ENCODE results near the gene CD99.
A peak's percentile ranks its signal among the peaks of the same experiment; 100 is the strongest.
"Not testable (repeated sequence)": the region's sequence is repeated elsewhere in the genome, so short reads cannot be mapped to it uniquely, and the experiment has no call there.

Gene CD99

DNA sequence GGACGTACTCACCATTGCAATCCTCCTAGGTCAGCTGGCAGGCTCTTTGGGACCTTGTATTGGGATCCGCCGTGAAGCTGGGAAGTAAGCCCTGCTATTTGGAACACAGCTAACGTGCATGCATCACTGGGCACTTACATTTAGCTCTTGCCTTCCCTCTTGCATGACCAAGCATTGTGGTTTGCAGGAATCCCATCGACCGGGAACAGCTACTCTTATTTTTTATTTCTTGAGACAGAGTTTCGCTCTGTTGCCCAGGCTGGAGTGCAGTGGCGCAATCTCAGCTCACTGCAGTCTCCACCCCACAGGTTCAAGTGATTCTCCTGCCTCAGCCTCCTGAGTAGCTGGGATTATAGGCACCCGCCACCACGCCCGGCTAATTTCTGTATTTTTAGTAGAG lies 36.2 kb downstream of the CD99 start:
- DNase-seq (ENCODE audit: low read depth) = not testable (repeated sequence)

- peak; percentile 21 for DNase-seq (ENCODE audit: low read depth)
These were observed 41.0 kb downstream of the CD99 start for GRCh38 chrX:2732076-2732475.

GRCh38 chrX:2732649-2733048 lies 41.6 kb downstream of the CD99 start:
- no peak for DNase-seq (ENCODE audit: low read depth)

GRCh38 chrX:2733286-2733685 lies 42.2 kb downstream of the CD99 start:
- DNase-seq (ENCODE audit: low read depth) = no peak

DNA sequence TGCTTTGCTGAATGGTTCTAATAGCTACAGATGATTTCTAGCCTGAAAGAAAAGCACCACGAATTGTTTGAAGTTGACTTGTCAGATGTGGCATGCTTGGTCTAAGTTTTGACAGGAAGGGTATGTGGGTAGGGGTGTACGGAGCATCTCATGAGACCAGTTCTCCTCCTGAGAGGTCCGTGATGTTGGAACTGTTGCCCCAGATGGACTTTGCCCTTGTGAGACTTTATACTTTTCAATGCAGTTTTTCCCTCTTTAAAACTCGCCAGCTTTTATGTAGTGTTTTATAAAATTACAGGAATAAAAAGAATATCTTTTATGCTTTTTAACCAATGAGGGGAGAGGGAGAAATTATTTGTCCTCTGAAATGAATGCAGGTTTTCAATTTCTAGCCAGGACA lies 44.2 kb downstream of the CD99 start:
- no peak for DNase-seq (ENCODE audit: low read depth)

DNA sequence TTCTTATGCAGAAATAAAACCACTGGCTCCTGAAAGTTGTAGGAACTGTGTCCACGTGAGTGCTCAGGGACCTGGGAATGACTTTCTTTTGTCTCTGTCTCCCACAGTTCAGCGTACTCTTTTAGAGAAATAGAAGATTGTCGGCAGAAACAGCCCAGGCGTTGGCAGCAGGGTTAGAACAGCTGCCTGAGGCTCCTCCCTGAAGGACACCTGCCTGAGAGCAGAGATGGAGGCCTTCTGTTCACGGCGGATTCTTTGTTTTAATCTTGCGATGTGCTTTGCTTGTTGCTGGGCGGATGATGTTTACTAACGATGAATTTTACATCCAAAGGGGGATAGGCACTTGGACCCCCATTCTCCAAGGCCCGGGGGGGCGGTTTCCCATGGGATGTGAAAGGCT lies 49.6 kb downstream of the CD99 start:
- DNase-seq (ENCODE audit: low read depth) = no peak

GRCh38 chrX:2741386-2741785 lies 50.3 kb downstream of the CD99 start:
- no peak for DNase-seq (ENCODE audit: low read depth)

DNA sequence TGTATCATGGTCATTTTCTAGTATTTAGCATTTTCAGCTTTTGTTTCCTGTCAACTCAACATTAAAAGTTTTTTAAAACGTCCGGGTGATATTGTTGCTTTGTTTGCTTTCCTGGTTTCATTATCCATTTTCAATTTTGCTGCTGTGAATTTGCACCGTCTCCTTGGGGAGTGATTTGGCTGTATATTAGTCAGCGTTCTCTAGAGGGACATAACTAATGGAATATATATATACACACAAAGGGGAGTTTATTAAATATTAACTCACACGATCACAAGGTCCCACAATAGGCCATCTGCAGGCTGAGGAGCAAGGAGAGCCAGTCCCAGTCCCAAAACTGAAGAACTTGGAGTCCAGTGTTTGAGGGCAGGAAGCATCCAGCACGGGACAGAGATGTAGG lies 55.2 kb downstream of the CD99 start:
- DNase-seq (ENCODE audit: low read depth) = not testable (repeated sequence)

DNA sequence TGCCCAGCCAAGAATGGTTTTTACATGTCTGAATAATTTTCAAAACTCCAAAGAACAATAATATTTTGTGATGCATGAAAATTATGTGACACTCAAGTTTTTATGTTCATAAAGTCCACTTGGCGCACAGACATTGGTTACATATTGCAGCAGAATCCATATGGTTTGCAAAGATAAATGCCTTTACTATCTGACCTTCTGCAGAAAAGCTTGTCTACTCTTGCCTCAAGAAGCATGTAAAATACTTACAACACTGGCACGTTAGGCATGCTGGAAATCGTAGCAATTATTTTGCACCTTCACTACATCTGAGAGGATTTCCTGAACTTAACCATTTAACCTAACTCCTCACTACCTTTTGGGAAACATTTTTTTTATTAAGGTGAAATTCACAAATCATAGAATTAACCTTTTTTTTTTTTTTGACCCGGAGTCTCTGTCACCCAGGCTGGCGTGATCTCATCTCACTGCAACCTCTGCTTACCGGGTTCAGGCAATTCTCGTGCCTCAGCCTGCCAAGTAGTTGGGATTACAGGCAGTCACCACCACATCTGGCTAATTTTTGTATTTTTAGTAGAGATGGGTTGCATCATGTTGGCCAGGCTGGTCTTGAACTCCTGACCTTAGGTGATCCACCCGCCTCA lies 57.2 kb downstream of the CD99 start:
- DNase-seq (ENCODE audit: low read depth) = no peak

GRCh38 chrX:2748815-2749188 lies 57.7 kb downstream of the CD99 start:
- DNase-seq (ENCODE audit: low read depth) = no peak

GRCh38 chrX:2751291-2751690 lies 60.2 kb downstream of the CD99 start:
- DNase-seq (ENCODE audit: low read depth) = no peak

GRCh38 chrX:2751874-2752300 lies 60.8 kb downstream of the CD99 start, which contains the start of gene XG:
Gene XG (plus strand): TSS chrX:2752040. CDS start chrX:2752275, 235 bp downstream.
- DNase-seq (ENCODE audit: low read depth) = not testable (repeated sequence)

DNA sequence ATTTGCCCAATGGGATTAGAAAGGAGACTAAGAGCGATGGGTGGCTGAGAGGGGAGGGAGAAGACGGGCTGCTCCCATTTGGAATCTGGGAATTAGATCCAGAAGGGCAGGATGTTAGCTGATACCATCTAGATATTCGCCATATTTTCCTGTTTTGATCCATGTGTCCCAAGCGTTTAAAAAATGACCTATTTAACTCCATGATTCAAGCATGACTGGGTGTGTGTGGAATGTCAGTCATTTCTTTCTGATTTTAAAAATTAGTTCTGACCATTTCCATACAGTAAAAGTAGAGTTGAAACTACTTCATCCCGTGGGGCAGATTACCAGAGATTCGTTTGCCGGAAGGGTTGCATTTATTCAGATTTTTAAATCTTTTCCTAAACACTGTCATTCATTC lies 61.3 kb downstream of the CD99 start:
- not testable (repeated sequence) for DNase-seq (ENCODE audit: low read depth)

- not testable (repeated sequence) for DNase-seq (ENCODE audit: low read depth)
These were observed 64.1 kb downstream of the CD99 start for GRCh38 chrX:2755163-2755715.

- DNase-seq (ENCODE audit: low read depth) = no peak
These were observed 65.5 kb downstream of the CD99 start for GRCh38 chrX:2756548-2756947.

DNA sequence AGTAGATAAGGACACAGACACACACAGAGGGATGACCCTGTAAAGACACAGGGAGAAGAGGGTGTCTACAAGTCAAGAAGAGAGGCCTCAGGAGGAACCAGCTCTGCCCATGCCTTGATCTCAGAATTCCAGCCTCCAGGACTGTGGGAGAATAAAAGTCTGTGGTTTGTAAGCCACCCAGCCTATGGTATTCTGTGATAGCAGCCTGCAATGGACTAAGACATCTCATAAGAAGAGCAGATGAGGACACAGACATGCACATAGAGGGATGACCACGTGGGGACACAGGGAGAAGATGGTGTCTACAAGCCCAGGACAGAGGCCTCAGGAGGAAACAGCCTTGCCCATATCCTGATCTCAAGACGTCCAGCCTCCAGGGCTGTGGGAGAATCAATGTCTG lies 70.2 kb downstream of the CD99 start:
- no peak for DNase-seq (ENCODE audit: low read depth)

DNA sequence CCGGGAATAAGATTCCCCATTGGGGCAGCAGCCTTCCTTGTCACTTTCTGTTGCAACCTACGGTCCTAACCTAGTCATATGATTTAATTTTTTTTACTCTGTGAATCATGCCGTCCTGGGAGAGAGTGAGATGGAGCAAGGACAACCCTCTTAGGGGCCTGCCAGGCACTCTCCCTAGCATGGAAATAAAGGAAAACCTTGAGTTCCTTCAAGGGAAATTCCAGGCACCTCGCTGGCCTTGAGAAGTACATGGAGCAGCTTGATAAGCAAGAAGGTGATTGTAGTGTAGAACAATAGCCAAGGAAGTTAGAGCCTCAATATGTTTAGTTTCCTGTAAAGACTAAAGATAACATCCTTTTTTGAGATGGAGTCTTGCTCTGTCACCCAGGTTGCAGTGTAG lies 71.6 kb downstream of the CD99 start:
- not testable (repeated sequence) for DNase-seq (ENCODE audit: low read depth)

DNA sequence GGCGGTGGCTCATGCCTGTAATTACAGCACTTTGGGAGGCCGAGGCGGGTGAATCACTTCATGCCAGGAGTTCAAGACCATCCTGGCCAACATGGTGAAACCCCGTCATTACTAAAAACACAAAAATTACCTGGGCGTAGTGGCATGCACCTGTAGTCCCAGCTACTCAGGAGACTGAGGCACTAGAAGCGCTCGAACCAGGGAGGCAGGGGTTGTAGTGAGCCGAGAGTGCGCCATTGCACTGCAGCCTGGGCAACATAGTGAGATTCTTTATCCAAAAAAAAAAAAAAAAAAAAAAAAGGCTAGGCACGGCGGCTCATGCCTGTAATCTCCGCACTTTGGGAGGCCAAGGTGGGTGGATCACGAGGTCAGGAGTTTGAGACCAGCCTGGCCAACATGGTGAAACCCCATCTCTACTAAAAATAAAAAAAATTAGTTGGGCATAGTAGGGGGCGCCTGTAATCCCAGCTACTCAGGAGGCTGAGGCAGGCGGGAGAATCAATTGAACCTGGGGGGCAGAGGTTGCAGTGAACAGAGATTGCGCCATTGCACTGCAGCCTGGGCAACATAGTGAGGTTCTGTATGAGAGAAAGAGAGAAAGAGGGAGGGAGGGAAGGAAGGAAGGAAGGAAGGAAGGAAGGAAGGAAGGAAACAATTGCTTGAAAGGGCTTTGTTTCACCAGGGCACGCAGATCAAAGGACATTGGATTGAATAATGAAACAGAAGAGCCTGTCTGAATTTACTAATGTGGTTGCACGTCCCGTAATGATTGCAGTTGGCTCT lies 73.9 kb downstream of the CD99 start:
- DNase-seq (ENCODE audit: low read depth) = not testable (repeated sequence)

DNA sequence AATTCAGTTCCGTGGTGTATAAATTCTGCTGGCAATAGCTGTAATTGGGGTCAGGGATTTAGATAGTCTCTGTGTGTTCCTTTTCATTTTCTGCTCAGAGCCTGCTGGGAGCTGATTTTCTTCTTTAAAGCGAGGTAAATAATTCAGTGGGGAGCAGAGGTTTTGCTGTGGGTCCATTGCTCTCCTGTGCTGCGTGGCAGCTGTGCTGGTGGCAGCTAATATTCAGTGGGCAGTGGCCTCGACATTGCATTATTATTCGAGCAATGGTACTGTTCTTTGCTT lies 74.4 kb downstream of the CD99 start:
- DNase-seq (ENCODE audit: low read depth) = no peak

GRCh38 chrX:2766906-2767305 lies 75.8 kb downstream of the CD99 start:
- no peak for DNase-seq (ENCODE audit: low read depth)

- DNase-seq (ENCODE audit: low read depth) = no peak
These were observed 76.7 kb downstream of the CD99 start for GRCh38 chrX:2767631-2768455.

DNA sequence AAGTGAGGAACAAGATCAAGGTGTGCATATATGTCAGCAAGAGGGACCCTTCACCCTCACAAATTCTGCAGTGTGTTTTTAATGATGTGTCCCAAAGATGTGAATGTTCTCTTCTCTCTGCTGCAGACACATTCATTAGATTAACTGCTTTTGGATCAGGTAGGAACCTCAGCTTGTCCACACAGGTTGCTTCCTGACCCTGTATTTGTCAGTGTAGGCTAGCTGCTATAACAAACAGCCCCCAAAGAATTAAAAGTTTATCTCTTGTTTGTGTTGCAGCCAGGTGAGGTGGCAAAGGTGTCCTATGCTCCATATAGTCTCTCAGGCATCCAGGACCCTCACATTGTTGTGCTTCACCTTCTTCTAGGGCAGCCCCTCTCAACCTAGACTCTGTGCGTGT lies 78.5 kb downstream of the CD99 start:
- DNase-seq (ENCODE audit: low read depth) = no peak
